Neural cell (in vitro differentiated cells): ENCODE results near the gene RNF113B.

Experiments used
- RAD21 ChIP-seq: fragments of 450-650 bp; conservative IDR thresholded peaks from 2 replicates; pipeline ENCODE4 v1.6.1; 2014; ENCODE audit warnings: antibody characterized with exemption, mild to moderate bottlenecking, moderate library complexity
- TF ChIP-seq, protein P1 (sequence below): fragments of 450-650 bp; IDR thresholded peaks from 2 replicates; pipeline ENCODE4 v1.5.1; 2014; ENCODE audit warnings: antibody characterized with exemption, mild to moderate bottlenecking, moderate library complexity; ENCODE audit not compliant: poor library complexity, severe bottlenecking

DNA sequence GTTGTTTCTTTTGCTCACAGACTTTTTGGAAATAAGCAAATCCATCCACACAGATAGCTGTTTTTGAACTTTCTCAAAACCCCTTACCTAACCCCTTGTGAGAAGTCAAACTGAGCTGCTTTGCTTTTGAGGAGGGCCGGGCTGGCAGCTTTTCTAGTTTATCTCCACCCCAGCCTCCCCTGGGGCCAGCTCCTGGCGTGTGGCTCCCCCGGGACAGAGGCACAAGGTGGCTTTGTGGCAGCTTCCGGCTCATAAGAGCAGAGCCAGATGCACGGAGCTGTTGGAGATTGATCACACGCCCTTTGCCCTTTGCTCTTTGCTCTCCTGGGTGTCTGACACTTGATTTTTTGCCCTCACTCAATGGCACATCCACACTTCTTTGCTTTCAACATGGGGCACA, 24.9 kb upstream of the RNF113B start:
- no peak for TF ChIP-seq RAD21
- TF ChIP-seq, protein P1, sequence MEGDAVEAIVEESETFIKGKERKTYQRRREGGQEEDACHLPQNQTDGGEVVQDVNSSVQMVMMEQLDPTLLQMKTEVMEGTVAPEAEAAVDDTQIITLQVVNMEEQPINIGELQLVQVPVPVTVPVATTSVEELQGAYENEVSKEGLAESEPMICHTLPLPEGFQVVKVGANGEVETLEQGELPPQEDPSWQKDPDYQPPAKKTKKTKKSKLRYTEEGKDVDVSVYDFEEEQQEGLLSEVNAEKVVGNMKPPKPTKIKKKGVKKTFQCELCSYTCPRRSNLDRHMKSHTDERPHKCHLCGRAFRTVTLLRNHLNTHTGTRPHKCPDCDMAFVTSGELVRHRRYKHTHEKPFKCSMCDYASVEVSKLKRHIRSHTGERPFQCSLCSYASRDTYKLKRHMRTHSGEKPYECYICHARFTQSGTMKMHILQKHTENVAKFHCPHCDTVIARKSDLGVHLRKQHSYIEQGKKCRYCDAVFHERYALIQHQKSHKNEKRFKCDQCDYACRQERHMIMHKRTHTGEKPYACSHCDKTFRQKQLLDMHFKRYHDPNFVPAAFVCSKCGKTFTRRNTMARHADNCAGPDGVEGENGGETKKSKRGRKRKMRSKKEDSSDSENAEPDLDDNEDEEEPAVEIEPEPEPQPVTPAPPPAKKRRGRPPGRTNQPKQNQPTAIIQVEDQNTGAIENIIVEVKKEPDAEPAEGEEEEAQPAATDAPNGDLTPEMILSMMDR, result no peak
